ENCODE measurements around the gene DNAH10.

The DNAH10 gene

DNA sequence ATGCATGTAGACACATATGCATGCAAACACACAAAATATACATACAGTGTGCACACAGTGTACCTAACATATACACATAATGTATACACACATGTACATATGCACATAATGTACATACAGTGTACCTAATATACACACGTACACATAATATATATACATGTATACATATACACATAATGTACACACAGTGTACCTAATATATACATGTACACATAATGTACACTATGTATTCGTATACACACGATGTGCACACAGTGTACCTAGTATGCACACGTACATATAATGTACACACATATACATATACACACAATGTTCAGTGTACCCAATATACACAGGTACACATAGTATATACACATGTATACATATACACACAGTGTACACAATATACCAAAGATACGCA, 70.0 kb downstream of the DNAH10 start:
- peaks cover 7% of the 10 kb centered on the region for H3K4me1 ChIP-seq (ENCODE audit: insufficient read depth, low read length, poor library complexity, severe bottlenecking)
- no peak overlapping the region for H3K9ac ChIP-seq (ENCODE audit: low read depth, low read length, poor library complexity, severe bottlenecking)
- H3F3A ChIP-seq (ENCODE audit: low read depth) = no peaks in the 10 kb centered on the region
- TF ChIP-seq CTCF (conservative IDR thresholded peaks at IDR 0.05; ENCODE audit: low read length) = no peak
- no peak for TF ChIP-seq EZH2phosphoT487 (IDR thresholded peaks at IDR 0.05; ENCODE audit: borderline replicate concordance)
- no peak overlapping the region for H3K4me2 ChIP-seq (ENCODE audit: low read depth, low read length, poor library complexity, severe bottlenecking)
- no peaks in the 10 kb centered on the region for H3K9me3 ChIP-seq (ENCODE audit: insufficient read depth, low read depth, low read length)
- no peaks in the 10 kb centered on the region for H3K27me3 ChIP-seq (ENCODE audit: insufficient read depth, low read length, poor library complexity, severe bottlenecking)
- H4K20me1 ChIP-seq (ENCODE audit: insufficient read depth, low read length, poor library complexity, severe bottlenecking) = no peaks in the 10 kb centered on the region
- no peaks in the 10 kb centered on the region for H3K36me3 ChIP-seq (ENCODE audit: insufficient read depth, low read length)
- no peak overlapping the region for H3K4me3 ChIP-seq (ENCODE audit: low read length, poor library complexity, severe bottlenecking)
- H2AFZ ChIP-seq (ENCODE audit: low read length) = no peak overlapping the region
- no peaks in the 10 kb centered on the region for H3K79me2 ChIP-seq (ENCODE audit: insufficient read depth, low read length)
- H3K9me2 ChIP-seq (replicated peaks; ENCODE audit: low read depth, low read length) = no peaks in the 10 kb centered on the region

GRCh38 chr12:123833830-123834229, 71.7 kb downstream of the DNAH10 start:
- no peaks in the 10 kb centered on the region for H3K27me3 ChIP-seq (ENCODE audit: insufficient read depth, low read length, poor library complexity, severe bottlenecking)
- H3K36me3 ChIP-seq (ENCODE audit: insufficient read depth, low read length) = no peaks in the 10 kb centered on the region
- no peak overlapping the region for H3K4me3 ChIP-seq (ENCODE audit: low read length, poor library complexity, severe bottlenecking)
- H3K79me2 ChIP-seq (ENCODE audit: insufficient read depth, low read length) = no peaks in the 10 kb centered on the region
- H3K9ac ChIP-seq (ENCODE audit: low read depth, low read length, poor library complexity, severe bottlenecking) = no peak overlapping the region
- H3K9me2 ChIP-seq (replicated peaks; ENCODE audit: low read depth, low read length) = no peaks in the 10 kb centered on the region
- H3F3A ChIP-seq (ENCODE audit: low read depth) = no peaks in the 10 kb centered on the region
- no peak overlapping the region for H3K4me2 ChIP-seq (ENCODE audit: low read depth, low read length, poor library complexity, severe bottlenecking)
- no peaks in the 10 kb centered on the region for H3K9me3 ChIP-seq (ENCODE audit: insufficient read depth, low read depth, low read length)
- H4K20me1 ChIP-seq (ENCODE audit: insufficient read depth, low read length, poor library complexity, severe bottlenecking) = no peaks in the 10 kb centered on the region
- no peak for TF ChIP-seq CTCF (conservative IDR thresholded peaks at IDR 0.05; ENCODE audit: low read length)
- TF ChIP-seq EZH2phosphoT487 (IDR thresholded peaks at IDR 0.05; ENCODE audit: borderline replicate concordance) = no peak
- H3K4me1 ChIP-seq (ENCODE audit: insufficient read depth, low read length, poor library complexity, severe bottlenecking) = peaks cover 4% of the 10 kb centered on the region
- H2AFZ ChIP-seq (ENCODE audit: low read length) = no peak overlapping the region

DNA sequence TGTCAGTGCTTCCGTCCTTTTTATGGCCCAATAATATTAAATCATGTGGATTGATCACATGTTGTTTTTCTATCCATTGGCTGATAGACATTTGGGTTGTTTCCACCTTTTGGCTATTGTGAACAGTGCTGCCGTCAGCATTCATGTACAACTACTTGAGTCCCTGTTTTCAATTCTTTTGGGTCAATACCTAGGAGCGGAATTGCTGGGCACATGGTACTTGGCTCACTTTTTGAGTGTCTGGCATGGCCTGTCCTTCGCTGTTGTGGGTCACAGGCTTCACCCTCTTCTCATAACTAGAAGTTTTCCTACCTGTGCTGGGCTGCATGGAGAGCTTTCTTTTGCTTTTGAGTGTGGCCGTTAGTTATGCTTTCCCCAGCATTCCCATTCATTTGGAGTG, 72.7 kb downstream of the DNAH10 start:
- Histone ChIP-seq H3F3A (ENCODE audit: low read depth) (no peaks in the 10 kb centered on the region), H4K20me1 (ENCODE audit: insufficient read depth, low read length, poor library complexity, severe bottlenecking) (no peaks in the 10 kb centered on the region), H3K79me2 (ENCODE audit: insufficient read depth, low read length) (no peaks in the 10 kb centered on the region), H3K4me1 (ENCODE audit: insufficient read depth, low read length, poor library complexity, severe bottlenecking) (no peaks in the 10 kb centered on the region), H3K9me3 (ENCODE audit: insufficient read depth, low read depth, low read length) (no peaks in the 10 kb centered on the region), H3K27me3 (ENCODE audit: insufficient read depth, low read length, poor library complexity, severe bottlenecking) (no peaks in the 10 kb centered on the region), H3K9ac (ENCODE audit: low read depth, low read length, poor library complexity, severe bottlenecking) (no peak overlapping the region), H3K36me3 (ENCODE audit: insufficient read depth, low read length) (no peaks in the 10 kb centered on the region), H3K4me2 (ENCODE audit: low read depth, low read length, poor library complexity, severe bottlenecking) (no peak overlapping the region), H2AFZ (ENCODE audit: low read length) (no peak overlapping the region), H3K4me3 (ENCODE audit: low read length, poor library complexity, severe bottlenecking) (no peak overlapping the region), H3K9me2 (replicated peaks; ENCODE audit: low read depth, low read length) (no peaks in the 10 kb centered on the region)
- no peak for TF ChIP-seq CTCF (conservative IDR thresholded peaks at IDR 0.05; ENCODE audit: low read length)
- TF ChIP-seq EZH2phosphoT487 (IDR thresholded peaks at IDR 0.05; ENCODE audit: borderline replicate concordance) = no peak

Data from Loucy (cell line).